A549 treated with DMSO at 1 μM for 4 hours (cell line): ENCODE data around the gene SEMG2. TPM values are rescaled to one million over a fixed set of nuclear protein-coding genes. Genes with fewer than 3 reads are reported as not detected.

Experiments
- total RNA-seq: library from RNA; stranded (reverse); fragments of 200-300 nt; extraction: Qiagen RNA extraction; gene quantifications from 5 replicates; pipeline ENCODE4 v1.2.3, GENCODE V29; 2022; ENCODE audit warnings: low read depth

The SEMG2 gene, protein sequence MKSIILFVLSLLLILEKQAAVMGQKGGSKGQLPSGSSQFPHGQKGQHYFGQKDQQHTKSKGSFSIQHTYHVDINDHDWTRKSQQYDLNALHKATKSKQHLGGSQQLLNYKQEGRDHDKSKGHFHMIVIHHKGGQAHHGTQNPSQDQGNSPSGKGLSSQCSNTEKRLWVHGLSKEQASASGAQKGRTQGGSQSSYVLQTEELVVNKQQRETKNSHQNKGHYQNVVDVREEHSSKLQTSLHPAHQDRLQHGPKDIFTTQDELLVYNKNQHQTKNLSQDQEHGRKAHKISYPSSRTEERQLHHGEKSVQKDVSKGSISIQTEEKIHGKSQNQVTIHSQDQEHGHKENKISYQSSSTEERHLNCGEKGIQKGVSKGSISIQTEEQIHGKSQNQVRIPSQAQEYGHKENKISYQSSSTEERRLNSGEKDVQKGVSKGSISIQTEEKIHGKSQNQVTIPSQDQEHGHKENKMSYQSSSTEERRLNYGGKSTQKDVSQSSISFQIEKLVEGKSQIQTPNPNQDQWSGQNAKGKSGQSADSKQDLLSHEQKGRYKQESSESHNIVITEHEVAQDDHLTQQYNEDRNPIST
- not detected in 5 replicates for total RNA-seq

GRCh38 chr20:45221076-45221475, at the start of gene SEMG2:
SEMG2 (plus strand) TSS chr20:45221373; CDS start chr20:45221390, 17 bp downstream.

DNA sequence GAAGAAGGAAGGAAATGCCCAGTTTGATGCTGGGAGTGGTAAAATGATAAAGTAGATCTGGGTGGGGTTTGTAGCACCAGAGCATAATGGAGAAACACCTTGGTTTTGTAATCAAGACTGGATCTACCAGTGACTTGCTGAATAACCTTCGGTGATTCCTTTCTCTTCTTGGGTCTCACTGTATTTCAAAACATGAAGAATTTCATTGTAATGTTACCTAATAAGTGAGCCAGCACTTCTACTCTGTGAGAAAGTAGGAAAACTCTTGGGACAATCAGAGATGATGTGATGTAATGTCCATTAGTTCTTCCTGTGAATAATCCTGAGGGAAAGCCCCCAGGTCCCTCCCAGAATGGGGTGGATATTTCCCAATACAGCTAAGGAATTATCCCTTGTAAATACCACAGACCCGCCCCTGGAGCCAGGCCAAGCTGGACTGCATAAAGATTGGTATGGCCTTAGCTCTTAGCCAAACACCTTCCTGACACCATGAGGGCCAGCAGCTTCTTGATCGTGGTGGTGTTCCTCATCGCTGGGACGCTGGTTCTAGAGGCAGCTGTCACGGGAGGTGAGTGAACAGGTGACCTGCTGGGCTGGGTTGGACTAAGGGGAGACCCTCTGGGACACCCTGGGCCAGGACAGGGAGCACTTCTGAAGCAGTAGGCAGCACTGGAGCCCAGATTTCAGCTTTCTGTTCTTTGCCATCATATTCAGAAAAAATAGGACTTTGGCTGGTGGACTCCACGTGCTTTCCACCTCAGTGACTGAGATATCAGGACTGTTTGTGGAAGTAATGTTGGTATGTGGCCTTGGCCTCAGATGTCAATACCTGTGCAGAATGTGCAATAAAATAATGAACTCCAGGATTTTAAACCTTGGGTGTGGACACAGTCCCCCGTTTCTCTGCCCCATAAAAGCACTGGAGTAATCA, 46.5 kb upstream of the SEMG2 start, which contains the start of gene PI3:
TSS of gene PI3 (plus strand) at position 469 of the 931 bp plus-strand sequence. CDS start at position 490, 21 bp downstream.

GRCh38 chr20:45206725-45207124, 14.4 kb upstream of the SEMG2 start, which contains the start of gene SEMG1:
SEMG1 (plus strand) TSS chr20:45207033; CDS start chr20:45207054, 21 bp downstream.

GRCh38 chr20:45254383-45255262, 33.5 kb downstream of the SEMG2 start, which contains the start of gene SLPI:
SLPI (minus strand) TSS chr20:45254564; CDS start chr20:45254543, 21 bp downstream.

Other genes starting within 250 kb of the SEMG2 start
- not detected in 5 replicates for gene KCNS1, start 120.2 kb upstream of the SEMG2 start, total RNA-seq
- not detected in 5 replicates for gene WFDC5, start 106.2 kb upstream of the SEMG2 start, total RNA-seq
- gene WFDC12, start 96.9 kb upstream of the SEMG2 start, total RNA-seq = not detected in 5 replicates
- 2.3 to 4.5 TPM (median 3.2 TPM) in 5 replicates for gene PI3, start 46.5 kb upstream of the SEMG2 start, total RNA-seq
- gene SEMG1, start 14.3 kb upstream of the SEMG2 start, total RNA-seq = not detected in 5 replicates
- 9.1 to 13.4 TPM (median 11.7 TPM) in 5 replicates for gene SLPI, start 33.2 kb downstream of the SEMG2 start, total RNA-seq
- not detected in 5 replicates for gene RBPJL, start 85.5 kb downstream of the SEMG2 start, total RNA-seq
- 0.09 to 0.14 TPM (median 0.13 TPM) in 4 of 5 replicates, not detected in the other for gene MATN4, start 86.9 kb downstream of the SEMG2 start, total RNA-seq
- gene SDC4, start 127.1 kb downstream of the SEMG2 start, total RNA-seq = 120 to 180 TPM (median 141 TPM) in 5 replicates
- 28.1 to 35.6 TPM (median 34.4 TPM) in 5 replicates for gene SYS1, start 141.8 kb downstream of the SEMG2 start, total RNA-seq
- not detected in 5 replicates for gene TP53TG5, start 157.0 kb downstream of the SEMG2 start, total RNA-seq
- gene DBNDD2, start 186.9 kb downstream of the SEMG2 start, total RNA-seq = 24.5 to 28.8 TPM (median 25.3 TPM) in 5 replicates
- 89.3 to 101 TPM (median 93.2 TPM) in 5 replicates for gene PIGT, start 194.8 kb downstream of the SEMG2 start, total RNA-seq
- 0.15 to 0.19 TPM in 2 of 5 replicates, not detected in the others for gene WFDC2, start 248.4 kb downstream of the SEMG2 start, total RNA-seq